ENCODE results near the gene CDK8. TPM values are rescaled to one million over a fixed set of nuclear protein-coding genes. Genes with fewer than 3 reads are reported as not detected.
"Not testable (repeated sequence)": the region's sequence is repeated elsewhere in the genome, so short reads cannot be mapped to it uniquely, and the experiment has no call there.

The CDK8 gene
- total and polyA plus RNA-seq, 7 donors: 6.2 to 14.5 (median 8.6) TPM

DNA sequence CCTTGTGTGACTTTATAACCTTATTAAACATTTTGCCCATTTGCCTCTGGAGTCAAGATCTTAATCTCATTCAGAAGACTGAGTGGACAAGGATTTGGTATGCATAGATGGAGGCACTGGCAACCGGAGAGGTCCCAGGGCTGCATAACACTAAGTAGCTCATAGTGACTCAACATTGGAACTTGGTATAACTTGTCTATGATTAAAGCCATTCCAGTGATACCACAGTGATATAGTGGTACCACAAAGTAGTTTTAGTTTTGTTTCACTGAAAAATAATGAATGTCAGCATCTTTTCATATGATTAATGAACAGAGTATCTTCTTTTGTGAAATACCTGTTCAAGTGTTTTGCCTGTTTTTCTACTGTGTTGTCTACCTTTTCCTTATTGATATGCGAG, 26.4 kb downstream of the CDK8 start:
- intact Hi-C loops (cut with DNase I): no loop called here
- ATAC-seq (no peak), DNase-seq (no peak)
- no peaks in the 10 kb centered on the region for H3K9me3 ChIP-seq
- H3K27ac ChIP-seq: no peak overlapping the region
- no peaks in the 10 kb centered on the region for H3K27me3 ChIP-seq (ENCODE audit: insufficient read depth in 3 of 3, low read length in 2 of 3)
- no peak overlapping the region for H3K4me3 ChIP-seq
- no peak for TF ChIP-seq CTCF (IDR thresholded peaks at IDR 0.05)
- H3K4me1 ChIP-seq: peaks cover 30% of the 10 kb centered on the region
- H3K36me3 ChIP-seq (ENCODE audit: insufficient read depth in 1 of 2, low read depth in 1 of 2): peaks cover 2 to 9% of the 10 kb centered on the region in 2 donors
- WGBS, 3 donors: 94 to 99% (median 96%) methylated on average over 2 of the region's 2 CpGs

DNA sequence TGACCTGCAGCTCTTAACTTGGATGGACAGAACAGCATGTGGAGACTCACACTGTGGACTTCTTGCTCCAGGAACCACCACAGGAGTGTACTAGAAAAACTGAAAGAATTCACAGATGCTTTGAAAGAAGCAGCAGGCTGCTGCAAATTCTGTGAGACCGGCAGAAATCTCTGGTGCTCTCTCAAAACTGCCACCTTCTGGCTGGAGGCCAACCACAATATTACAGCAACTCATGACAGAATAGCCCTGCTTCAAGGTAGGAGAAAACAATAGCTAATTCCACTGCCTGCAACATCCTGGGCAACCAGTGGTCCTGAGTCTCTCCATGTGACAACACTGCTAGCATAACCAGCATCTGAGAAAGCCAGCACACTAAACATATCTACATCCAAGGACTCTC, 26.9 kb downstream of the CDK8 start:
- H3K27ac ChIP-seq: no peak overlapping the region
- intact Hi-C loops (cut with DNase I): no loop called here
- H3K9me3 ChIP-seq: no peaks in the 10 kb centered on the region
- 54 to 91% (median 64%) methylated on average over 1 of the region's 1 CpG for WGBS, 3 donors
- H3K36me3 ChIP-seq (ENCODE audit: insufficient read depth in 1 of 2, low read depth in 1 of 2): peaks cover 2 to 9% of the 10 kb centered on the region in 2 donors
- H3K4me1 ChIP-seq: peaks cover 25% of the 10 kb centered on the region
- no peak for TF ChIP-seq CTCF (IDR thresholded peaks at IDR 0.05)
- H3K27me3 ChIP-seq (ENCODE audit: insufficient read depth in 3 of 3, low read length in 2 of 3): no peaks in the 10 kb centered on the region
- no peak for DNase-seq
- no peak overlapping the region for H3K4me3 ChIP-seq
- ATAC-seq: no peak

GRCh38 chr13:26285911-26286310, 32.0 kb downstream of the CDK8 start:
- WGBS, 3 donors: 48 to 50% (median 50%) methylated on average over 2 of the region's 2 CpGs
- not testable (repeated sequence) for H3K36me3 ChIP-seq (ENCODE audit: insufficient read depth in 1 of 2, low read depth in 1 of 2); DNase-seq; H3K27ac ChIP-seq; H3K9me3 ChIP-seq; H3K4me1 ChIP-seq; ATAC-seq; H3K4me3 ChIP-seq; H3K27me3 ChIP-seq (ENCODE audit: insufficient read depth in 3 of 3, low read length in 2 of 3)
- intact Hi-C loops (cut with DNase I): loop anchor here in 1 of 2 donors (5.0 kb wide), 1 partner anchor 36 kb away; no protein-coding TSS in a partner anchor

DNA sequence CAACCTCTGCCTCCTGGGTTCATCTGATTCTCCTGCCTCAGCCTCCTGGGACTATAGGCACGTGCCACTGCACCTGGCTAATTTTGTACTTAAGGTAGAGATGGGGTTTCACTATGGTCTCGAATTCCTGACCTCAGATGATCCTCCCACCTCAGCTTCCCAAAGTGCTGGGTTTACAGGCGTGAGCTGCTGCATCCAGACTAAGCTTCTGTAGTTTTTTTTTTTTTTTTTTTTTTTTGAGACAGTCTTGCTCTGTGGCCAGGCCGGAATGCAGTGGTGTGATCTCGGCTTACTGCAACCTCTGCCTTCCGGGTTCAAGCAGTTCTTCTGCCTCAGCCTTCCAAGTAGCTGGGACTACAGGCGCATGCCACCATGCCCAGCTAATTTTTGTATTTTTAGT, 34.9 kb downstream of the CDK8 start:
- H3K4me3 ChIP-seq; H3K4me1 ChIP-seq; H3K27me3 ChIP-seq (ENCODE audit: insufficient read depth in 3 of 3, low read length in 2 of 3); H3K36me3 ChIP-seq (ENCODE audit: insufficient read depth in 1 of 2, low read depth in 1 of 2); DNase-seq; H3K9me3 ChIP-seq: not testable (repeated sequence)
- WGBS, 3 donors: 40 to 79% (median 44%) methylated on average over 7 of the region's 7 CpGs
- H3K27ac ChIP-seq: peak overlapping the region; percentile 17
- intact Hi-C loops (cut with DNase I): loop anchor here in 1 of 2 donors (5.0 kb wide), 1 partner anchor 33 kb away; no protein-coding TSS in a partner anchor
- peak; percentile 33 to 70 (median 54) for ATAC-seq

- ATAC-seq (peak; percentile 73 to 86 (median 80)), DNase-seq (no peak)
- H3K36me3 ChIP-seq (ENCODE audit: insufficient read depth in 1 of 2, low read depth in 1 of 2): no peaks in the 10 kb centered on the region
- WGBS, 3 donors: 36 to 44% (median 36%) methylated on average over 6 of the region's 6 CpGs
- peak overlapping the region; percentile 53 for H3K27ac ChIP-seq
- H3K9me3 ChIP-seq: no peaks in the 10 kb centered on the region
- TF ChIP-seq CTCF (IDR thresholded peaks at IDR 0.05): no peak
- H3K4me3 ChIP-seq: peak overlapping the region; percentile 40
- intact Hi-C loops (cut with DNase I): no loop called here
- H3K4me1 ChIP-seq: peaks cover 30% of the 10 kb centered on the region
- H3K27me3 ChIP-seq (ENCODE audit: insufficient read depth in 3 of 3, low read length in 2 of 3): no peaks in the 10 kb centered on the region
Measured at GRCh38 chr13:26295812-26296211, 41.9 kb downstream of the CDK8 start.

- 46 to 63% (median 48%) methylated on average over 4 of the region's 4 CpGs for WGBS, 3 donors
- ATAC-seq (peak in 3 of 4 donors; percentile 20 to 38 (median 22)), DNase-seq (no peak)
- Histone ChIP-seq H3K27ac (no peak overlapping the region), H3K4me3 (no peak overlapping the region), H3K36me3 (ENCODE audit: insufficient read depth in 1 of 2, low read depth in 1 of 2) (no peaks in the 10 kb centered on the region), H3K27me3 (ENCODE audit: insufficient read depth in 3 of 3, low read length in 2 of 3) (no peaks in the 10 kb centered on the region), H3K4me1 (peaks cover 33% of the 10 kb centered on the region), H3K9me3 (no peaks in the 10 kb centered on the region)
- intact Hi-C loops (cut with DNase I): no loop called here
- TF ChIP-seq CTCF (IDR thresholded peaks at IDR 0.05): no peak
Measured at GRCh38 chr13:26299168-26299750, 45.3 kb downstream of the CDK8 start.
